SK-N-SH treated with all-trans-retinoic acid at 6 μM for 48 hours (cell line): ENCODE data around the gene NUTM2A.

Experiments
- ATAC-seq: fragments of 200-7000 bp; cut with Tn5 transposase; 3 replicates; pipeline ENCODE4 v1.9.1; 2020; ENCODE audit warnings: mild to moderate bottlenecking, moderate library complexity

The NUTM2A gene

GRCh38 chr10:87280749-87281392 lies 55.6 kb downstream of the NUTM2A start:
- ATAC-seq: peak; percentile 84
